Fibroblast of mammary gland (primary cell): ENCODE data around the gene BAZ2B.

Experiments used
- DNase-seq: peaks from one replicate; pipeline ENCODE4 v3.0.0-alpha.2; 2010; ENCODE audit warnings: low read depth
- H3K4me3 ChIP-seq: 2 replicates; pipeline ENCODE4 v1.5.1; 2011; ENCODE audit warnings: low read depth, mild to moderate bottlenecking, low read length, moderate library complexity; ENCODE audit not compliant: control insufficient read depth
- CTCF ChIP-seq: conservative IDR thresholded peaks from 2 replicates; pipeline ENCODE4 v1.5.1; 2011; ENCODE audit warnings: low read depth, low read length, inconsistent platforms; ENCODE audit not compliant: control insufficient read depth, insufficient read depth

Gene BAZ2B

GRCh38 chr2:159555651-159556392 is 60.5 kb downstream of the BAZ2B start:
- peak; percentile 20 for DNase-seq
- no peak overlapping the region for H3K4me3 ChIP-seq
- TF ChIP-seq CTCF = no peak

- no peak for TF ChIP-seq CTCF
- DNase-seq = no peak
- H3K4me3 ChIP-seq = no peak overlapping the region
Measured at GRCh38 chr2:159553727-159554126, 62.6 kb downstream of the BAZ2B start.

- DNase-seq = no peak
- TF ChIP-seq CTCF = no peak
- H3K4me3 ChIP-seq = no peak overlapping the region
Measured at GRCh38 chr2:159551806-159552205, 64.5 kb downstream of the BAZ2B start.

- no peak for TF ChIP-seq CTCF
- DNase-seq = no peak
- no peak overlapping the region for H3K4me3 ChIP-seq
Measured at GRCh38 chr2:159550231-159550630, 66.1 kb downstream of the BAZ2B start.

GRCh38 chr2:159549234-159549633 is 67.1 kb downstream of the BAZ2B start:
- no peak overlapping the region for H3K4me3 ChIP-seq
- TF ChIP-seq CTCF = no peak
- DNase-seq = peak; percentile 7

- TF ChIP-seq CTCF = no peak
- DNase-seq = no peak
Measured at GRCh38 chr2:159546716-159547430, 69.5 kb downstream of the BAZ2B start.

More at GRCh38 chr2:159546716-159547430, 69.5 kb downstream of the BAZ2B start:
- no peak overlapping the region for H3K4me3 ChIP-seq
